Cardiac septum (tissue), 1 donor: ENCODE measurements around the gene RBBP6. TPM values are rescaled to one million over a fixed set of nuclear protein-coding genes. Genes with fewer than 3 reads are reported as not detected.
"Not testable (repeated sequence)": the region's sequence is repeated elsewhere in the genome, so short reads cannot be mapped to it uniquely, and the experiment has no call there.

Source experiments
- DNase-seq: peaks from one replicate; pipeline ENCODE4 v3.0.0-alpha.2; 2020; ENCODE audit warnings: low spot score
- intact Hi-C: fragments of 100-400 bp; cut with DNase I; formaldehyde crosslinking; loops from one replicate; pipeline ENCODE4 v1.14.0; 2022
- total RNA-seq: library from RNA; stranded (reverse); fragmentation: NEBNext Ultra II Directional; extraction: Animal tissue kit (Norgen Biotek cat#: 25700); gene quantifications from one replicate; pipeline ENCODE4 v1.2.1, GENCODE V29; 2021
- donor health status: DM: no; HTN: no; CAD: no.

Gene RBBP6
- total RNA-seq, 1 donor from 2014 or later: 34.7 TPM

DNA sequence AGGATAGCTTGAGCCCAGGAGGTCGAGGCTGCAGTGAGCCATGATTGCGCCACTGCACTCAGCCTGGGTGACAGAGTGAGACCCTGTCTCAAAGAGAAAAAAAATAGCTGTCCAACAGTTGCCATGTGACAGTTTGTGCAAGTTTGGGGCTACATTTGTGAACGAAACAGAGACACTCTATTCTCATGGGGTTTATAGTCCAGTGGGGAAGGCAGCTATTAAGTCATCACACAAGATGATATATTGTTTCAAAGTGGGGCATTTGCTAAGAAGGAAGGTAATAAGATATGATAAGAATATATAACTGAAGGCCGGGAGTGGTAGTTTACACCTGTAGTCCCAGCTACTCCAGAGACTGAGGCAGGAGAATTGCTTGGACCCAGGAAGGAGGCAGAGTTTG, 73.3 kb downstream of the RBBP6 start:
- intact Hi-C loops: no loop called here
- DNase-seq: no peak

DNA sequence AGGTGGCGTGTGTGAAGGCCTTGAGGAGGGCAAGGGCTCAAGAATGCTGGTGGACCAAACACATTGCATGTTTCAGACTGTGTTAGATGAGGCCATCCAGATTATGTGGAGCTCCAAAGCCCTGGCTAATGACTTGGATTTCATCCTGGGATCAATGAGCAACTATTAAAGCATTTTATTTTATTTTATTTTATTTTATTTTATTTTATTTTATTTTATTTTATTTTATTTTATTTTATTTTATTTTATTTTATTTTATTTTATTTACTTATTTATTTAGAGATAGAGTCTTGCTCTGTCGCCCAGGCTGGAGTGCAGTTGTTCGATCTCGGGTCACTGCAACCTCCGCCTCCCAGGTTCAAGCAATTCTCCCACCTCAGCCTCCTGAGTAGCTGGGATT, 73.9 kb downstream of the RBBP6 start:
- DNase-seq, intact Hi-C loops: not testable (repeated sequence)

DNA sequence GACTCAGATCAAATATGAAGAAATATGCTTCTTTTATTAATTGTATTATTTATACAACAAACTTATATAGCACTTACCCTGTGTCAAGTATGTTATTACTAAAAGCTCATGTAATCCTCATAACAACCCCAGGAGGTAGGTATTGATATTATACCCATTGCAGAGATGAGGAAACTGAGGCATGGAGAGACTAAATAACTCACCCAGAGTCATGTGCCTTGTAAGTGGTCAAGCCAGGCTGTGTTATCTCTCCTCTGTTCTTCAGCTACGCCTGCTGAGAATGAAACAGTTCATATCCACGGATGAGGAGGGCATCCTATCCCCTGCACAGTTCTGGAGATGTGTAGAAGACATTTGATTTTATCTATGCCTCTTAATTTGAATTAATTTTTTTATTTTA, 78.1 kb downstream of the RBBP6 start:
- no peak for DNase-seq
- intact Hi-C loops: no loop called here

Other genes starting within 250 kb of the RBBP6 start
- gene TNRC6A, start 190.1 kb downstream of the RBBP6 start, total RNA-seq: 35.6 TPM